ENCODE results near the gene ADISSP. TPM values are rescaled to one million over a fixed set of nuclear protein-coding genes. Genes with fewer than 3 reads are reported as not detected.

Gene ADISSP
- total and polyA plus RNA-seq, 4 donors = 8.6 to 53.7 (median 35.1) TPM

DNA sequence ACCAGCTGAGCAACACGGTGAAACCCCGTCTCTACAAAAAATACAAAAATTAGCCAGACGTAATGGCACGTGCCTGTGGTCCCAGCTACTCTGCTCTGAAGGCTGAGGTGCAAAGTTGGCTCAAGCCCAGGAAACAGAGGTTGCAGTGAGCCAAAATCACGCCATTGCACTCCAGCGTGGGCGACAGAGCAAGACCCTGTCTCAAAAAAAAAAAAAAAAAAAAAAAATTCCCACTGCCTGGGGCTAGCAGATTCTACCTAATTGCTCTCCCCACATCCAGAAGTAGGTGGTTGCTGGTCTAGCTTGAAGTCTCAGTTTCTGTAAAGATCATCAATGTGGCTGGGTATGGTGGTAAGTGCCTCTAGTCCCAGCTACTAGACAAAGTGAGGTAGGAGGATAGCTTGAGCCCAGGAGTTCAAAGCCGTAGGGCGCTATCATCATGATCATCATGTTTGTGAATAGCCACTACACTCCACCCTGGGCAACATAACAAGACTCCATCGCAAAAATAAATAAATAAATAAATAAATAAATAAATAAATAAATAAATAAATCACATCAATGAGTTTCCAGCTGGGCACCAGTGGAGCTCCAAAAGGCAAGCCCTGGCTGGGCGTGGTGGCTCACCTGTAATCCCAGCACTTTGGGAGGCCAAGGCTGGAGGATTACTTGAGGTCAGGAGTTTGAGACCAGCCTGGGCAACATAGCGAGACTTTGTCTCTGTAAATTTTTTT, 46.5 kb upstream of the ADISSP start:
- H3K4me1 ChIP-seq (ENCODE audit: control insufficient read depth in 5 of 5, insufficient read depth in 5 of 5, low read length in 5 of 5) = peaks cover 5 to 44% (median 22%) of the 10 kb centered on the region in 5 donors
- H3K9ac ChIP-seq (ENCODE audit: insufficient read depth in 1 of 2, low read length in 2 of 2) = no peak overlapping the region
- WGBS, 2 donors = 89 to 93% methylated on average over 9 to 12 of the region's 12 CpGs
- no peaks in the 10 kb centered on the region for H3K27me3 ChIP-seq (ENCODE audit: control insufficient read depth in 3 of 3, insufficient read depth in 3 of 3, low read length in 2 of 3)
- H3K36me3 ChIP-seq (ENCODE audit: control insufficient read depth in 4 of 4, insufficient read depth in 4 of 4, low read length in 4 of 4) = no peaks in the 10 kb centered on the region
- DNase-seq = no peak
- no peaks in the 10 kb centered on the region for H3K9me3 ChIP-seq (ENCODE audit: control insufficient read depth in 4 of 4, insufficient read depth in 3 of 4, low read length in 3 of 4)
- ATAC-seq (ENCODE audit: insufficient read depth, low FRiP score) = no peak
- no peak overlapping the region for H3K4me3 ChIP-seq
- no peak overlapping the region for H3K27ac ChIP-seq (ENCODE audit: low read depth in 1 of 2, low read length in 1 of 2)
- TF ChIP-seq, protein P1, sequence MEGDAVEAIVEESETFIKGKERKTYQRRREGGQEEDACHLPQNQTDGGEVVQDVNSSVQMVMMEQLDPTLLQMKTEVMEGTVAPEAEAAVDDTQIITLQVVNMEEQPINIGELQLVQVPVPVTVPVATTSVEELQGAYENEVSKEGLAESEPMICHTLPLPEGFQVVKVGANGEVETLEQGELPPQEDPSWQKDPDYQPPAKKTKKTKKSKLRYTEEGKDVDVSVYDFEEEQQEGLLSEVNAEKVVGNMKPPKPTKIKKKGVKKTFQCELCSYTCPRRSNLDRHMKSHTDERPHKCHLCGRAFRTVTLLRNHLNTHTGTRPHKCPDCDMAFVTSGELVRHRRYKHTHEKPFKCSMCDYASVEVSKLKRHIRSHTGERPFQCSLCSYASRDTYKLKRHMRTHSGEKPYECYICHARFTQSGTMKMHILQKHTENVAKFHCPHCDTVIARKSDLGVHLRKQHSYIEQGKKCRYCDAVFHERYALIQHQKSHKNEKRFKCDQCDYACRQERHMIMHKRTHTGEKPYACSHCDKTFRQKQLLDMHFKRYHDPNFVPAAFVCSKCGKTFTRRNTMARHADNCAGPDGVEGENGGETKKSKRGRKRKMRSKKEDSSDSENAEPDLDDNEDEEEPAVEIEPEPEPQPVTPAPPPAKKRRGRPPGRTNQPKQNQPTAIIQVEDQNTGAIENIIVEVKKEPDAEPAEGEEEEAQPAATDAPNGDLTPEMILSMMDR (IDR thresholded peaks at IDR 0.05; ENCODE audit: control extremely low read depth, extremely low read depth) = no peak

DNA sequence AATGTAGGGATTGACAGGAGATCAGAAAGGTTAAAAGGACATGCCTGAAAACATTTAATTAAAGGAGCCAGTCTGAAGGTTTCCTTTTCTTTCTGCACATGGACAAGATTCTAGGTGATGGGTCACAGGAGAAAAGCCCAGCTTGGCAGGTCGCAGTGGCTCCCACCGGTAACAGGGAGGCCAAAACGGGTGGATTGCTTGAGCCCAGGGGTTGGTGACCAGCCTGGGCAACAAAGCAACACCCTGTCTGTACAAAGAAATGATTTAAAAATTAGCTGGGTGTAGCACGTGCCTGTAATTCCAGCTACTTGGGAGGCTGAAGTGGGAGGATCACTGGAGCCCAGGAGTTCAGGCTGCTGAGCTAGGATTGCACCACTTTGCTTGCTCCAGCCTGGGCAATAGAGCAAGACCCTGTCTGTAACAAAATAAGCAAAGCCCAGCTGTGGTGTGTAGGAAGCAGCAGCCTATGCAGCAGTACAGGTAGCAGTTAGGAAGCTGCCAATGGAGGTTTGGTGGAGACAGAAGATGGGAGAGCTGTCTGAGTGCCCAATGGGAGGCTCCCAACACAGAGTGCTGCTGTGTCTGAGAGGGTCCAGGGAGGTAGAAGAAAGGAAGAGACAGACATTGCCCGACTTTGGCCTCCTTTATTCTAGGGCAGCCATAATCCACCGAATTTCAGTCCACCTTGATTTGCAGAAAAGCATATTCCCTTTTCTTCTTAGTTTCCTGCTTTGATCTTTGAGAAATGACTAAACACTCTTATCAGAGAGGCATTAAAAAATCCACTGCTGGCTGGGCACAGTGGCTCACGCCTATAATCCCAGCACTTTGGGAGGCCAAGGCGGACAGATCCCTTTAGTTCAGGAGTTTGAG, 45.7 kb upstream of the ADISSP start:
- WGBS, 2 donors = 73 to 87% methylated on average over 8 of the region's 8 CpGs
- Histone ChIP-seq H3K27me3 (ENCODE audit: control insufficient read depth in 3 of 3, insufficient read depth in 3 of 3, low read length in 2 of 3) (no peaks in the 10 kb centered on the region), H3K9ac (ENCODE audit: insufficient read depth in 1 of 2, low read length in 2 of 2) (no peak overlapping the region), H3K4me1 (ENCODE audit: control insufficient read depth in 5 of 5, insufficient read depth in 5 of 5, low read length in 5 of 5) (peaks cover 5 to 45% (median 15%) of the 10 kb centered on the region in 5 donors), H3K4me3 (no peak overlapping the region), H3K27ac (ENCODE audit: low read depth in 1 of 2, low read length in 1 of 2) (peak overlapping the region in 1 of 2 donors; percentile 61), H3K9me3 (ENCODE audit: control insufficient read depth in 4 of 4, insufficient read depth in 3 of 4, low read length in 3 of 4) (no peaks in the 10 kb centered on the region), H3K36me3 (ENCODE audit: control insufficient read depth in 4 of 4, insufficient read depth in 4 of 4, low read length in 4 of 4) (no peaks in the 10 kb centered on the region)
- TF ChIP-seq, protein P1 (IDR thresholded peaks at IDR 0.05; ENCODE audit: control extremely low read depth, extremely low read depth) = no peak
- DNase-seq = no peak
- no peak for ATAC-seq (ENCODE audit: insufficient read depth, low FRiP score)

DNA sequence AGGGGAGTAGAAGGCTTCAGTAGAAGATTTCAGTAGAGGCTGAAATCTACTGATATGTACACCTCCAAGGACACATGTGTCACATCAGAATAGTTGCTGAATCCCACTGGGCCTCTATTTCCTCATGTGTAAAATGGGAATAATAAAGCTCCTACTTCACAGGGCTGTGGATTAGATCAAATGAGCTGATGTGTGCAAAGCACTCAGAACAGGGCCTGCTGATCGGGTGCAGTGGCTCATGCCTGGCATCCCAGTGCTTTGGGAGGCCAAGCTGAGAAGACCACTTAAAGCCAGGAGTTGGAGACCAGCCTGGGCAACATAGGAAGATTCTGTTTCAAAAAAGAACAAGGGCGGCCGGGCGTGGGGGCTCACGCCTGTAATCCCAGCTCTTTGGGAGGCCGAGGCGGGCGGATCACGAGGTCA, 44.7 kb upstream of the ADISSP start:
- H3K36me3 ChIP-seq (ENCODE audit: control insufficient read depth in 4 of 4, insufficient read depth in 4 of 4, low read length in 4 of 4) = no peaks in the 10 kb centered on the region
- DNase-seq (no peak), ATAC-seq (ENCODE audit: insufficient read depth, low FRiP score) (no peak)
- H3K9me3 ChIP-seq (ENCODE audit: control insufficient read depth in 4 of 4, insufficient read depth in 3 of 4, low read length in 3 of 4) = no peaks in the 10 kb centered on the region
- TF ChIP-seq, protein P1 (IDR thresholded peaks at IDR 0.05; ENCODE audit: control extremely low read depth, extremely low read depth) = no peak
- no peak overlapping the region for H3K4me3 ChIP-seq
- peaks cover 9 to 51% (median 20%) of the 10 kb centered on the region in 5 donors for H3K4me1 ChIP-seq (ENCODE audit: control insufficient read depth in 5 of 5, insufficient read depth in 5 of 5, low read length in 5 of 5)
- peak overlapping the region in 1 of 2 donors; percentile 20 for H3K9ac ChIP-seq (ENCODE audit: insufficient read depth in 1 of 2, low read length in 2 of 2)
- WGBS, 2 donors = 88 to 90% methylated on average over 8 to 9 of the region's 9 CpGs
- peak overlapping the region; percentile 75 to 94 for H3K27ac ChIP-seq (ENCODE audit: low read depth in 1 of 2, low read length in 1 of 2)
- H3K27me3 ChIP-seq (ENCODE audit: control insufficient read depth in 3 of 3, insufficient read depth in 3 of 3, low read length in 2 of 3) = no peaks in the 10 kb centered on the region
